Mucosa of descending colon (tissue), 3 donors: ENCODE results near the gene PKDCC. TPM values are rescaled to one million over a fixed set of nuclear protein-coding genes. Genes with fewer than 3 reads are reported as not detected.
"Not testable (repeated sequence)": the region's sequence is repeated elsewhere in the genome, so short reads cannot be mapped to it uniquely, and the experiment has no call there.

Source experiments
- ATAC-seq: fragments of 200-7000 bp; cut with Tn5 transposase; one replicate; pipeline ENCODE4 v1.9.1; 2020; ENCODE audit warnings: mild to moderate bottlenecking, moderate library complexity
- DNase-seq, 3 donors: peaks; one replicate each; pipeline ENCODE4 v3.0.0-alpha.2; 2020
- H3K36me3 ChIP-seq: fragments of 200-600 bp; one replicate; pipeline ENCODE4 v1.8.0; 2021; ENCODE audit warnings: low read depth, mild to moderate bottlenecking
- H3K4me1 ChIP-seq: fragments of 200-600 bp; one replicate; pipeline ENCODE4 v1.8.0; 2021; ENCODE audit warnings: low read depth, mild to moderate bottlenecking
- H3K4me3 ChIP-seq: fragments of 200-600 bp; one replicate; pipeline ENCODE4 v1.8.0; 2021; ENCODE audit warnings: mild to moderate bottlenecking
- H3K9me3 ChIP-seq: fragments of 200-600 bp; one replicate; pipeline ENCODE4 v1.8.0; 2021; ENCODE audit warnings: mild to moderate bottlenecking
- CTCF ChIP-seq: fragments of 200-600 bp; IDR thresholded peaks from one replicate; pipeline ENCODE4 v1.8.0; 2022; ENCODE audit warnings: antibody characterized with exemption, mild to moderate bottlenecking
- intact Hi-C, 2 donors: fragments of 100-400 bp; cut with DNase I in 1 of 2; cut with micrococcal nuclease in 1 of 2; formaldehyde crosslinking; loops; one replicate each; pipeline versions ENCODE4 v1.11.0 to v1.11.1; 2022; cut with DNase I, micrococcal nuclease
- total RNA-seq, 3 donors: library from RNA; stranded (reverse); fragmentation: NEBNext Ultra II Directional in 2 of 3; extraction: Animal tissue kit (Norgen Biotek cat#: 25700) in 2 of 3; gene quantifications; one replicate each; pipeline versions ENCODE4 v1.2.1 to v1.2.4, GENCODE V29; 2021 to 2023
- donor health status: DM: no; HTN: no; CAD: no; lungs with moderate emphysema.
- donor health status: DM: no; HTN: no; CAD: no.
- donor health status: DM: no; HTN: yes; CAD: no.

PKDCC gene
- total RNA-seq, 3 donors from 2014 or later, result 79.3 to 88.8 (median 80.7) TPM

- Histone ChIP-seq H3K36me3 (no peaks in the 10 kb centered on the region), H3K9me3 (no peaks in the 10 kb centered on the region), H3K4me3 (no peak overlapping the region), H3K4me1 (no peaks in the 10 kb centered on the region)
- intact Hi-C loops, result no loop called here
- no peak for ATAC-seq
- no peak for DNase-seq
- TF ChIP-seq CTCF, result no peak
Observed at GRCh38 chr2:42032224-42032620, 15.6 kb upstream of the PKDCC start.

- Histone ChIP-seq H3K4me3 (no peak overlapping the region), H3K4me1 (no peaks in the 10 kb centered on the region), H3K36me3 (no peaks in the 10 kb centered on the region), H3K9me3 (no peaks in the 10 kb centered on the region)
- no peak for TF ChIP-seq CTCF
- DNase-seq (no peak), ATAC-seq (no peak)
- intact Hi-C loops, result no loop called here
Observed at GRCh38 chr2:42032745-42033144, 15.1 kb upstream of the PKDCC start.

GRCh38 chr2:42034096-42034495, 13.7 kb upstream of the PKDCC start:
- ATAC-seq, H3K4me3 ChIP-seq, H3K36me3 ChIP-seq, H3K9me3 ChIP-seq, intact Hi-C loops, H3K4me1 ChIP-seq, DNase-seq: not testable (repeated sequence)

- ATAC-seq (no peak), DNase-seq (no peak)
- TF ChIP-seq CTCF, result no peak
- no peaks in the 10 kb centered on the region for H3K4me1 ChIP-seq
- intact Hi-C loops, result no loop called here
- no peak overlapping the region for H3K4me3 ChIP-seq
- no peaks in the 10 kb centered on the region for H3K36me3 ChIP-seq
- H3K9me3 ChIP-seq, result no peaks in the 10 kb centered on the region
Observed at GRCh38 chr2:42035241-42035640, 12.6 kb upstream of the PKDCC start.

GRCh38 chr2:42036413-42036812, 11.4 kb upstream of the PKDCC start:
- H3K36me3 ChIP-seq, result no peaks in the 10 kb centered on the region
- peak in 1 of 3 donors; percentile 52 for DNase-seq
- H3K9me3 ChIP-seq, result no peaks in the 10 kb centered on the region
- intact Hi-C loops, result no loop called here
- H3K4me1 ChIP-seq, result no peaks in the 10 kb centered on the region
- H3K4me3 ChIP-seq, result no peak overlapping the region
- TF ChIP-seq CTCF, result no peak
- peak; percentile 87 for ATAC-seq

GRCh38 chr2:42036940-42037339, 10.9 kb upstream of the PKDCC start:
- Histone ChIP-seq H3K4me3 (no peak overlapping the region), H3K9me3 (no peaks in the 10 kb centered on the region), H3K36me3 (no peaks in the 10 kb centered on the region), H3K4me1 (no peaks in the 10 kb centered on the region)
- intact Hi-C loops, result no loop called here
- no peak for ATAC-seq
- no peak for TF ChIP-seq CTCF
- no peak for DNase-seq
